Epithelial cell of proximal tubule (primary cell): ENCODE results near the gene PLPP3. TPM values are rescaled to one million over a fixed set of nuclear protein-coding genes. Genes with fewer than 3 reads are reported as not detected.
A peak's percentile ranks its signal among the peaks of the same experiment; 100 is the strongest.

Experiments
- DNase-seq: peaks from one replicate; pipeline ENCODE4 v3.0.0-alpha.2; 2011; ENCODE audit warnings: low read depth
- H3K4me3 ChIP-seq: 2 replicates; pipeline ENCODE4 v1.5.1; 2011; ENCODE audit warnings: low read depth, mild to moderate bottlenecking, low read length
- total RNA-seq: library from RNA; depleted of rRNA; stranded (reverse); fragments of >200 nt; gene quantifications from 2 replicates; pipeline ENCODE4 v1.2.3, GENCODE V29; 2015
- TF ChIP-seq, protein P1 (sequence below): conservative IDR thresholded peaks from 2 replicates; pipeline ENCODE4 v1.5.1; 2012; ENCODE audit warnings: low read depth, mild to moderate bottlenecking, low read length

PLPP3 gene
- total RNA-seq, 1 donor from 2014 or later, result 2.2 TPM

DNA sequence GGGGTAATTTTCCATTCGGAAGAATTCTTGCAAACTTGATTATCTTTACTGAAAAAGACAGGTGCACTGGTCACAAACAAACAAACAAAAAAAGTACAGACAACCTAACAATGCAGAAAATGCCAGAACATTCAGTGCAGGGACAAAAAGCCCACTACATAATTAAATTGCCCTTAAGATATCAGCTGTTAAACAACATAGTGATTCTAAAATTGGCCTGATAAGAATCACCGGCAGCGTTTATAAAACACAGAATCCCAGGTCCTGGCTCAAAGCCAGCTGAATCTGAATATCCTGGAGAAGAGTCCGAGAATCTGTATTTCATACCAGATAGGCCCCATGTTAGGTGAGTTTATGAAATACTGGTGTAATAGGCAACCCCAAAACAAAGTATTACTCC is 6.1 kb downstream of the PLPP3 start:
- TF ChIP-seq, protein P1, sequence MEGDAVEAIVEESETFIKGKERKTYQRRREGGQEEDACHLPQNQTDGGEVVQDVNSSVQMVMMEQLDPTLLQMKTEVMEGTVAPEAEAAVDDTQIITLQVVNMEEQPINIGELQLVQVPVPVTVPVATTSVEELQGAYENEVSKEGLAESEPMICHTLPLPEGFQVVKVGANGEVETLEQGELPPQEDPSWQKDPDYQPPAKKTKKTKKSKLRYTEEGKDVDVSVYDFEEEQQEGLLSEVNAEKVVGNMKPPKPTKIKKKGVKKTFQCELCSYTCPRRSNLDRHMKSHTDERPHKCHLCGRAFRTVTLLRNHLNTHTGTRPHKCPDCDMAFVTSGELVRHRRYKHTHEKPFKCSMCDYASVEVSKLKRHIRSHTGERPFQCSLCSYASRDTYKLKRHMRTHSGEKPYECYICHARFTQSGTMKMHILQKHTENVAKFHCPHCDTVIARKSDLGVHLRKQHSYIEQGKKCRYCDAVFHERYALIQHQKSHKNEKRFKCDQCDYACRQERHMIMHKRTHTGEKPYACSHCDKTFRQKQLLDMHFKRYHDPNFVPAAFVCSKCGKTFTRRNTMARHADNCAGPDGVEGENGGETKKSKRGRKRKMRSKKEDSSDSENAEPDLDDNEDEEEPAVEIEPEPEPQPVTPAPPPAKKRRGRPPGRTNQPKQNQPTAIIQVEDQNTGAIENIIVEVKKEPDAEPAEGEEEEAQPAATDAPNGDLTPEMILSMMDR, result no peak
- DNase-seq, result no peak
- H3K4me3 ChIP-seq, result peak overlapping the region; percentile 30

DNA sequence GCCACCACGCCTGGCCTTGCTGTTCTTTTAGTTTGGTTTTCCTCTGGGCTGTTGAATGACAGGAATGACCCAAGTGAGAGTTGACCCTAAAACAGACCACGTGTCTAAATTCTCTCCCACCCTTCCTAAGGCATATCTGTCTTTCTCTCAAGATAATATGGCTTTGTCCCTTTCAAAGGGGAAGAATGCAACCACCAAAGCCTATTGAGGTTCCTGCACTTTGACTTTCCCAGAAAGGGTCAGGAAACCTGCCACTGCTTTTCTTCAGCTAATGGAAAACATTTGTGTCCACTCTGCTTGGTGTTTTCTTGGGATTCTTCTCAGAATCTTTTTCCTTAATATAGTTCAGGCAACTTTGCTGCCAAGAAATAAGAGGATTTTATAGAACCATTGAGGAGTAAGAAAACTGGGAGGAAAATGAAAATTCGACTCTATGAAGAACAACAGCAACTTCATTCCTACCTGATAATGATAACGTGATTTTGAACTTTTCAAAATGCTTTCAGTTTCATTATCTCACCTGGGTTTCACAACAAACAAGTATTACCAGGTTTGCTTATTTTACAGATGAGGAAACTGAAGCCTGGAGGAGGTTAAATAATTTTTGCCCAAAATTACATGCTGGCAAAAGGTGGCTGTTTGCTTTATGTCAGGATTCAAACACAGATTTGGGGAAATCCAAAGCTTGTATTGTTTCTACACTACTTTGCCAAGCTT is 6.9 kb downstream of the PLPP3 start:
- H3K4me3 ChIP-seq, result peak overlapping the region; percentile 30
- no peak for DNase-seq
- TF ChIP-seq, protein P1, result no peak

- TF ChIP-seq, protein P1, result no peak
- no peak overlapping the region for H3K4me3 ChIP-seq
- no peak for DNase-seq
Observed at GRCh38 chr1:56571448-56571847, 7.9 kb downstream of the PLPP3 start.

DNA sequence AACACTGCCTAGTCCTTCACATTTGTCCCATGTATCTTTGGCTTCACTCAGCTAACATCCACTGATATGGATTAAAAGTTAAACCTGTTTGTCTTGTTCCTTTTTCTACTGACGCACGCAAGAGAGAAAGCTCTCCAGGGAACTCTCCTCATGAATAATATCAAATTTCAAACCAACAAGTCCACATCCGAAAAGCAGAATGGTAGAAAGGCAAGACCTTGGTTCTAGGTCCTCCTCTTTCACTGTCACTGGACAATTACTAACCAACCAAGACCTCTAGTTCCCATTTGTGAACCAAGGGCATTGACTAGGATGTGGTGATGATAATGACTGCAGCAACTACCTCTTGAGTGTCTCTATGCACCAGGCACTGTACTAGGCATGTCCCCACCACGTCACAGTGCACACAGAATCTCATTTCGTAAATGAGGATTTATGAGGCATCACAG is 8.4 kb downstream of the PLPP3 start:
- H3K4me3 ChIP-seq, result no peak overlapping the region
- TF ChIP-seq, protein P1, result no peak
- no peak for DNase-seq

- H3K4me3 ChIP-seq, result no peak overlapping the region
- DNase-seq, result no peak
- TF ChIP-seq, protein P1, result no peak
Observed at GRCh38 chr1:56569661-56570060, 9.7 kb downstream of the PLPP3 start.

DNA sequence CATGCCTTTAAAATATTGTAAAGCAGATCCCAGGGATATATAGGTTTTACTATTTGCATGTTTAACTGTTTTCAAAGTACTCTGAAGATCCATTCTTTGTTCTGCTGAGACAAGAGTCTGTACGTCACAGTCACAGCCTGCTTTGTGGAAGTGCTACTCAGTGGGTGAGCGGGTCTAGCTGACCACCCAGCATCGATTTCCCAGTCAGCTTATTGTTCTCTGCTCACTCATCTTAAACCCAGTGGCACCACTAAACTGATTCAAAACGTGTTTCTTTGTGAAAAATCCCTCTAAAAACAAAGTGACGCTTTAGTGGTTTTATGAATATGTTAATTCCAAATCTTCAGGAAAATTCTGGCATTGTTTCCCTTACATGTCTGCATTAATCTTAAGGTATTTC is 12.4 kb downstream of the PLPP3 start:
- DNase-seq, result no peak
- TF ChIP-seq, protein P1, result no peak
- no peak overlapping the region for H3K4me3 ChIP-seq
